ENCODE results near the gene CABP2. TPM values are rescaled to one million over a fixed set of nuclear protein-coding genes. Genes with fewer than 3 reads are reported as not detected.
"Not testable (repeated sequence)": the region's sequence is repeated elsewhere in the genome, so short reads cannot be mapped to it uniquely, and the experiment has no call there.

CABP2 gene
- total and polyA plus RNA-seq, 4 donors = 0.22 TPM; not detected in 3

DNA sequence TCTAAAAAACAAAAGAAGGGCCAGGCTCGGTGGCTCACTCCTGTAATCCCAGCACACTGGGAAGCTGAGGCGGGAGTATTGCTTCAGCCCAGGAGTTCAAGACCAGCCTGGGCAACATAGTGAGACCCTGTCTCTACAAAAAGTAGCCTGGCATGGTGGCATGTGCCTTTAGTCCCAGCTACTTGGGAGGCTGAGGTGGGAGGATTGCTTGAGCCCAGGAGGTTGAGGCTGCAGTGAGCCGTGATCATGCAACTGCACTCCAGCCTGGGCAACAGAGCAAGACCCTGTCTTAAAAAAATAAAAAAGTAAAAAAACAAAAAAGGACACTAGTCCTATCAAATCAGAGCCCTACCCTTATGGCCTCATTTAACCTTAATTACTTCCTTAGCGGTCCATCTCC, 11.7 kb downstream of the CABP2 start:
- not testable (repeated sequence) for H3K27me3 ChIP-seq (ENCODE audit: control insufficient read depth, insufficient read depth, low read length); DNase-seq (ENCODE audit: low read depth in 4 of 6, low spot score in 6 of 6); H3K27ac ChIP-seq (ENCODE audit: low read depth, low read length); H3K4me3 ChIP-seq (ENCODE audit: low read depth, low read length); H3K9me3 ChIP-seq (ENCODE audit: control insufficient read depth, insufficient read depth, low read length)
- peaks cover 10% of the 10 kb centered on the region for H3K36me3 ChIP-seq (ENCODE audit: control insufficient read depth, insufficient read depth, low read length)
- H3K4me1 ChIP-seq (ENCODE audit: control insufficient read depth, insufficient read depth, low read length) = peaks cover 26% of the 10 kb centered on the region
- 80% methylated on average over 2 of the region's 4 CpGs for WGBS (ENCODE audit: insufficient coverage)

DNA sequence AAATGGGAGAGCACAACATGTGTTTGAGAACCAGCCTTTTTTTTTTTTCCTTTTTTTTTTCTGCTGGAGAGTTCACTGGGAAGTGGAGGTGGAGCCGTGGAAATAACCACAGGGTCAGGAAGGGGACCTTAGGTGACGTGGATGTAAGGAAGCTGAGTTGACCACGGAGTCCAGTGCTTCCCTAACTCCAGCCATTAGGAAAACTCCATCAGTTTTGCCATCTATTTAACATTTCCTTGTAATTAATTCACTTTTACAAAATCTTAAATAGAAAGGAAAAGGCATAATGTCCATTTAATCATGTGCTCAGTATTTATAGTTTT, 13.3 kb downstream of the CABP2 start:
- Histone ChIP-seq H3K4me1 (ENCODE audit: control insufficient read depth, insufficient read depth, low read length) (peaks cover 40% of the 10 kb centered on the region), H3K27me3 (ENCODE audit: control insufficient read depth, insufficient read depth, low read length) (peaks cover 8% of the 10 kb centered on the region), H3K4me3 (ENCODE audit: low read depth, low read length) (no peak overlapping the region), H3K27ac (ENCODE audit: low read depth, low read length) (no peak overlapping the region), H3K36me3 (ENCODE audit: control insufficient read depth, insufficient read depth, low read length) (peaks cover 17% of the 10 kb centered on the region), H3K9me3 (ENCODE audit: control insufficient read depth, insufficient read depth, low read length) (no peaks in the 10 kb centered on the region)
- no peak for DNase-seq (ENCODE audit: low read depth in 4 of 6, low spot score in 6 of 6)
- no CpG with 5 or more reads among the region's 3 CpGs for WGBS (ENCODE audit: insufficient coverage)

DNA sequence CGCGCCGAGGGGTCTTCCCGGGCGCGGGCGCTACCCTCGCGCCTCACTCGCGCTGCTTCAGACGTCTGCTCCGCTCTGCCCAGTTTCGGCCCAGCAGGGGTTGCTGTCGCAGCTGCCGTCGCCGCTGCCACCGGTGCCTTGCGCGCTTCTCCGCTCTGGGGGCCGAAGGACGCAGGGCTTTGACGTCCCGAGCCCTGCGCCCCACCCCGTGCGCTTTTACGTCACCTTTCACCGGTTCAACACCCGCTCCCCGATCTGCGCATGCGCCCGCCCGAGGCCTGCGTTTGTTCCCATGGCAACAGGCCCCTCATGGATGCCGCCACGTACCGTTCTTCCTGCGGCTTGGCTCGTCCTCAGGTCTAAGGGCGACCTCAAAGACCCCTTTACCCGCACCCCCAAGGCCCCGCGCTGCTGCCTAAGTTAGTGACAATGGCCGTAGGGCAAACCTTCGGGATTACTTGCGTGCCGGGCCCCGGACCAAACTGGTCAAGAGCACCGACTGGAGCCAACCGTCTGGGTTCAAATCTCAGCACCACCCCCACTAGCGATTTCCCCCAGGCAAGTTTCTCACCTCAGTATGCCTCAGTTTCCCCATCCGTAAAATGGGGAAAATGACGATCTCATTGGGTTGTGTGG, 14.6 kb downstream of the CABP2 start:
- peak overlapping the region; percentile 99 for H3K27ac ChIP-seq (ENCODE audit: low read depth, low read length)
- 0% methylated on average over 52 of the region's 57 CpGs for WGBS (ENCODE audit: insufficient coverage)
- no peaks in the 10 kb centered on the region for H3K9me3 ChIP-seq (ENCODE audit: control insufficient read depth, insufficient read depth, low read length)
- H3K4me3 ChIP-seq (ENCODE audit: low read depth, low read length) = peak overlapping the region; percentile 71
- peaks cover 50% of the 10 kb centered on the region for H3K4me1 ChIP-seq (ENCODE audit: control insufficient read depth, insufficient read depth, low read length)
- H3K27me3 ChIP-seq (ENCODE audit: control insufficient read depth, insufficient read depth, low read length) = peaks cover 5% of the 10 kb centered on the region
- DNase-seq (ENCODE audit: low read depth in 4 of 6, low spot score in 6 of 6) = peak; percentile 92 to 99 (median 96)
- peaks cover 17% of the 10 kb centered on the region for H3K36me3 ChIP-seq (ENCODE audit: control insufficient read depth, insufficient read depth, low read length)

DNA sequence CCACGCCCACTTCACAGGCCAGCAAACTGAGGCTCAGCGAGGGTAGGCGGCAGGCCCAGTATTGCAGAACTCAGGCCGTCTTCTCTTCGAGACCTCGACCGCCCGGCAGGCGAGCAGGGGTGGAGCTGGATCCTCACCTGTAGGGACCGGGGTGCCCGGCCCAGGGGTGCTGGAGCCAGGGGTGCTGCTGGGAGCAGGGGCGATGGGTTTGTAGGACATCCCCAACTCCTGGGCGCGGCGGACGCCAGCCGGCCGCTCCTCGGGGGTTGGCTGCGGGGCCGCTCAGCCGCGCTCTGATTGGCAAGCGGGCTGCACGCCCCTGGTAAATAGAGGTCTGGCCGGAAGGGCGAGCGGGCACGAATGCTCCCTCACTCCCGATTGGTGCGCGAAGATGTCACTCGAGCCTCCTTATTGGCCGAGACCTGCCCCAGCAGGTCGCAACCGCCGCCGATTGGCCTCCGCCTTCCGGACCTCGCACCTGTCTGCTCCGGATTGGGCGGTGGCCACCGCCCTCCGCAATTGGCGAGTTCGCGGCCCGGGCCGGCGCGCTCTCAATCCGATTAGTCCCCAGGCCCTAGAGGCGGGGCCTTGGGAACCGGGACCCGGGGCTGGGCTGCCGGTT, 15.3 kb downstream of the CABP2 start, which contains the start of gene CDK2AP2:
CDK2AP2 (minus strand) TSS at position 299 of the 622 bp plus-strand sequence; CDS start at position 219, 80 bp downstream.
- Histone ChIP-seq H3K27me3 (ENCODE audit: control insufficient read depth, insufficient read depth, low read length) (peaks cover 5% of the 10 kb centered on the region), H3K36me3 (ENCODE audit: control insufficient read depth, insufficient read depth, low read length) (peaks cover 17% of the 10 kb centered on the region), H3K4me1 (ENCODE audit: control insufficient read depth, insufficient read depth, low read length) (peaks cover 56% of the 10 kb centered on the region), H3K27ac (ENCODE audit: low read depth, low read length) (peak within 1 kb of the TSS; percentile 99), H3K9me3 (ENCODE audit: control insufficient read depth, insufficient read depth, low read length) (no peaks in the 10 kb centered on the region), H3K4me3 (ENCODE audit: low read depth, low read length) (peak within 1 kb of the TSS; percentile 71)
- peak; percentile 85 to 99 (median 98) for DNase-seq (ENCODE audit: low read depth in 4 of 6, low spot score in 6 of 6)
- under 1% methylated on average over 57 of the region's 57 CpGs for WGBS (ENCODE audit: insufficient coverage)

DNA sequence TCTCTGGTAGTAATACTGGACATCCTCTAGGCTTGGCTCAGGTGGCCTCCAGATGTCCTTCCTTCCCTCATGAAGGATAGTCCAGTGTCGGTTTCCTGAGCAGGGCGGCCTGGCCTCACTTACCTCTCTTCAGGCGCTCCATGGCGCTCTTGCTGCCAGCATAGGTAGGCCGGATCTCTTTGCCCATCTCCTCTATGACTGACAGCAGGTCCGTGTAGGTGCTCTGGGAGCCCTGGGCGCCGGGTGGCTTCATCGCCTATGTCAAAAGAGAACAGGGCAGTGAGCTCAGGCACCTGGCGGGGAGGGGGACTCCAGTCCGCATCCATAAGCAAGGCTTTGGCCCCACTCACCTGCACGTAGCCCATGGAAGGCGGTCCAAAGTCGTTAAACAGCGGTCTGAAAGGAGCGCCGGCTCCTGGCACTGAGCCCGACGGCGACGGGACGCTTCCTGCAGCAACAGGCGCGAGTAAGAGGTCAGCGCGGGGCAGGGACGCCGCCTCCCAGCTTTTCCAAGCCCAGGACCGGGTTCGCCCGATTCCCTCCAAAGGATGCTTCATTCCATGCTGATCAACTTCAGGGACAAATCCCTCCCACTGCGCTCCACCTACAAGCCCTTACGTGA, 15.9 kb downstream of the CABP2 start:
- Histone ChIP-seq H3K36me3 (ENCODE audit: control insufficient read depth, insufficient read depth, low read length) (peaks cover 22% of the 10 kb centered on the region), H3K4me1 (ENCODE audit: control insufficient read depth, insufficient read depth, low read length) (peaks cover 62% of the 10 kb centered on the region), H3K27me3 (ENCODE audit: control insufficient read depth, insufficient read depth, low read length) (peaks cover 5% of the 10 kb centered on the region), H3K9me3 (ENCODE audit: control insufficient read depth, insufficient read depth, low read length) (no peaks in the 10 kb centered on the region), H3K27ac (ENCODE audit: low read depth, low read length) (peak overlapping the region; percentile 99), H3K4me3 (ENCODE audit: low read depth, low read length) (peak overlapping the region; percentile 71)
- DNase-seq (ENCODE audit: low read depth in 4 of 6, low spot score in 6 of 6) = peak in 1 of 6 donors; percentile 35
- 21% methylated on average over 33 of the region's 33 CpGs for WGBS (ENCODE audit: insufficient coverage)

DNA sequence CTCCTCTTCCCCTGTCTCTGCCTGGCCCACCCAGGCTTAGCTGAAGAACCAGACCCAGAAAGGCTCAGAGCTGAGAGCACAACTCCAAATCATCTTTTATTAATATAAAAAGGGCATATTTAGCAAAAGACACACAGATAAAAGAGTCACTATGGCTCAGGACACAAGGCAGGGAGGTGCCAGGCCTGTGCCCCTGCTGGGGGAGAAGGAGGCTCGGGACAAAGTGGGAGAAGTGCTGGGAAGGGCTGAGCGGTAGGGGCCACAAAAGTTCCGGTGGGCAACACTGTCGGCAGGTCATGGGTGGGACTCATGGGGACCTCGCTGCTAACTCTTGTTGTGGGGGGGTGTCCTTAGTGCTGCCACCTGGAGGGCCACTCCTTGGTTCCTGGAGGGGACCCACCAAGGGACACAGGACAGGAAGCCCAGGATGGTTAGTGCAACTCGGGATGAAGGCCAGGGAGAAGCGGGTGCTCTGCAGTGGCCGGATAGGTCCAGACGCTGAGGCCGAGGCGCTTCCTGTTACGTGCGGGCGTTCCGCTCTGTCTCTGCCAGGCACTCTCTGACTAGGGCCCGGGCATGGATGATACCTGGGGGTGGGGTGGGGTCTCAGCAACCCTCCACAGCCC, 16.7 kb downstream of the CABP2 start:
- Histone ChIP-seq H3K4me1 (ENCODE audit: control insufficient read depth, insufficient read depth, low read length) (peaks cover 65% of the 10 kb centered on the region), H3K36me3 (ENCODE audit: control insufficient read depth, insufficient read depth, low read length) (peaks cover 31% of the 10 kb centered on the region), H3K4me3 (ENCODE audit: low read depth, low read length) (peak overlapping the region; percentile 12), H3K9me3 (ENCODE audit: control insufficient read depth, insufficient read depth, low read length) (no peaks in the 10 kb centered on the region), H3K27ac (ENCODE audit: low read depth, low read length) (peak overlapping the region; percentile 93), H3K27me3 (ENCODE audit: control insufficient read depth, insufficient read depth, low read length) (no peaks in the 10 kb centered on the region)
- no peak for DNase-seq (ENCODE audit: low read depth in 4 of 6, low spot score in 6 of 6)
- 81% methylated on average over 10 of the region's 16 CpGs for WGBS (ENCODE audit: insufficient coverage)

DNA sequence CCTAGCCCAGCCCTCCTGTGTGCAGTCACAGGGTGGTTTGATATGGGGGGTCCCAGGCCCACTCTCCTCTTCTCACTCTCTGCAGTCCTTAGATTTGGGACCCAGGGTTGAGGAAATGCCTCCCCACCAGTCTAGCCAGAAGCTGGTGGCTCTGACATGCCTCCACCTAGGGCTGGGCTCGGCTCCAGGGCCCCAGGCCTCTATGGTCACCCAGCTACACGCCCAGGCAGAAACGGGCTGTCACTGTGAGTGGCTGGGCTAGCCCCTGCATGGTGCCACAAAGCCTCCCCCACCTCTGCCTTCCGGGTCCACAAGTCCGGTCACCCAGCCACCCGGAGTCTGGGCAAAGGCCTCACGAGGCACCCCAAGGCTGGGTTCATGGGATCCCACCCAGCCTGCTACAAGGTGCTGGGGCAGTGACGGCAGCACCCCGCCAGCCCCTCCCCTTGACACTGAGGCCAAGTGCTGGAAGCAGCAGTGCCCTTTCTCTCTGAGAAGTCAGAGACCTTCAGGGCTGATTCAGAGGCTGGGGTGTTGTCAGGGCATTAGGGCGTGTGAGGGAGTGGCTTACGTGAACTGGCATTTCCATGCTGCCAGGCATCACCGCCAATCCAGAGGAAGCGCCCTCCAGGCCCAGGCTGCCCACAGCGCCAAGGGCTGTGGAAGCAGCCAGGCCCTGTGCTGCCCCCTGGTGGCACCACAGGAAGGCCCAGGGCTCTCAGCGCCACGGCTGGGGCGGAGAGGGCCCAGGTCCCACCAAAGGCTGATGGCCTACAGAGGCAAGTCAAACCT, 17.4 kb downstream of the CABP2 start:
- peaks cover 65% of the 10 kb centered on the region for H3K4me1 ChIP-seq (ENCODE audit: control insufficient read depth, insufficient read depth, low read length)
- WGBS (ENCODE audit: insufficient coverage) = 27% methylated on average over 16 of the region's 17 CpGs
- H3K9me3 ChIP-seq (ENCODE audit: control insufficient read depth, insufficient read depth, low read length) = no peaks in the 10 kb centered on the region
- peak overlapping the region; percentile 93 for H3K27ac ChIP-seq (ENCODE audit: low read depth, low read length)
- peaks cover 37% of the 10 kb centered on the region for H3K36me3 ChIP-seq (ENCODE audit: control insufficient read depth, insufficient read depth, low read length)
- no peaks in the 10 kb centered on the region for H3K27me3 ChIP-seq (ENCODE audit: control insufficient read depth, insufficient read depth, low read length)
- peak in 4 of 6 donors; percentile 66 to 92 (median 80) for DNase-seq (ENCODE audit: low read depth in 4 of 6, low spot score in 6 of 6)
- peak overlapping the region; percentile 16 for H3K4me3 ChIP-seq (ENCODE audit: low read depth, low read length)

DNA sequence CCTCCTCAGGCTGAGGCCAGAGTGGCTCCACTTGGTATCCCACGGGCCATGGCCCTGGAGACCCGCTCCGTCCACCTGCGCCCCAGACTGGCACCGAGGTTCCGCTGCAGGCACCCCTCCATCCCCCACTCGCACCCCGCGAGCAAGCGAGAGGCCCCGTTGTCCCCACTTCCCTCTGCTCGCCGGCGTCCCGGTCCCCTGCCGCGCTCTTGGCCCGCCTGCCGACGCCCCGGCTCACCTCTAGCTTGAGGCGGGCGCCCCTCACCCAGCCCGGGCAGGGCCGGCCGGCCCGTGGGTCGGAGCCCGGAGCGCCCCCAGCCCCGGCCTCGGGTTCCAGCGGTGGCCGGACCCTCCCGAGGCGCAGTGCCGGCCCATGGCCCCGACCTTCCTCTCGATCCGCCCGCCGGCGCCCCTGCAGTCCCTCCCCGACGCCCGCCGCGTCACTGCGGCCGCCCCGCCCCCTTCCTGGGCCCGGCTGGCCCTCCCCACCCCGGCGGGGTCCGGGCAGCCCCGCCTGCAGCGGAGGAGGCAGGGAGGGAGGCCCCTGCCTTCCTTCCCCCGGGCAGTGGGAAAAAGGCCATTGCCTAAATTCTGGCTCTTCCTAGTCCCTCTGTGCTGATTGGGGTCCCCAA, 18.2 kb downstream of the CABP2 start, which contains the start of gene PITPNM1:
PITPNM1 (minus strand) TSS at position 414 of the 632 bp plus-strand sequence. CDS start 1,183 bp downstream, outside the sequence.
- Histone ChIP-seq H3K9me3 (ENCODE audit: control insufficient read depth, insufficient read depth, low read length) (no peaks in the 10 kb centered on the region), H3K4me1 (ENCODE audit: control insufficient read depth, insufficient read depth, low read length) (peaks cover 68% of the 10 kb centered on the region), H3K27me3 (ENCODE audit: control insufficient read depth, insufficient read depth, low read length) (no peaks in the 10 kb centered on the region), H3K27ac (ENCODE audit: low read depth, low read length) (peak within 1 kb of the TSS; percentile 93), H3K4me3 (ENCODE audit: low read depth, low read length) (peak within 1 kb of the TSS; percentile 69), H3K36me3 (ENCODE audit: control insufficient read depth, insufficient read depth, low read length) (peaks cover 42% of the 10 kb centered on the region)
- 2% methylated on average over 55 of the region's 58 CpGs for WGBS (ENCODE audit: insufficient coverage)
- peak in 2 of 6 donors; percentile 55 to 75 for DNase-seq (ENCODE audit: low read depth in 4 of 6, low spot score in 6 of 6)

Data from spinal cord (tissue), 10 donors.